ENCODE data around the gene PGLYRP1.

PGLYRP1 gene

GRCh38 chr19:46031781-46032596 lies 9.1 kb upstream of the PGLYRP1 start:
- DNase-seq: no peak

DNA sequence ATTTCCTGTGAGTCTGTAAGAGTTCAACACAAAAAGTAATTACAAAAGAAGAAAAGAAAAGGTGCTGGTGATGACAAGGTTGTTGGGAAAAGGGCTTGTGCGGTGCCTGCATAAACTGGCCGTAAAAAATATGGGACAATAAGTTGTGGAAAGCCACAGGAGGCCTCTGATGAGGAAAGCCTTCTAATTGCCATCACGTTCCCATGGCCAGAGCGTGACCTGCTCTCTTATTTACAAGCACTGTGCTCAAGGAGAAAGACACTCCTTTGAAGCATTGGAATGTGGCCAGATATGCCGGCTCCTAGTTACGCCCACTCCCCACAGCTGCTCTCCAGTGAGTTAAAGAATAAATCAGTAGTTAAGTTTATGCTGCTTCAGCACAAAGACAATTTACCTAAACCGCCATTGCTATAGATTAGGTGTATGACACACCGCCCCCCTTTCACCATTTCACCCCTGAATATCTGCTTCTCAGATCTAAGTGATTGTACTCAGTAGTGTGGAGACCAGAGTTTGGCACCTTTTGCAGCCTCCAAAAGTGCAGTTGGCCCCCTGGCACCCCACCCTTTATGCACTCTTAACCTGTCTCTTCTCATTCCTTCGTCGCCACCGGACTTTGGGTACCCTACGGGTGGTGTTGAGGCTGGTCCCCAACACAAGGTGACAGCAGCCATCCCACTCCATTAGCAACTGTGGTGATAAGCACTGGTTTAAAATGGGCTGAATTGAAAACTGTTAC lies 8.1 kb upstream of the PGLYRP1 start:
- DNase-seq: no peak

DNA sequence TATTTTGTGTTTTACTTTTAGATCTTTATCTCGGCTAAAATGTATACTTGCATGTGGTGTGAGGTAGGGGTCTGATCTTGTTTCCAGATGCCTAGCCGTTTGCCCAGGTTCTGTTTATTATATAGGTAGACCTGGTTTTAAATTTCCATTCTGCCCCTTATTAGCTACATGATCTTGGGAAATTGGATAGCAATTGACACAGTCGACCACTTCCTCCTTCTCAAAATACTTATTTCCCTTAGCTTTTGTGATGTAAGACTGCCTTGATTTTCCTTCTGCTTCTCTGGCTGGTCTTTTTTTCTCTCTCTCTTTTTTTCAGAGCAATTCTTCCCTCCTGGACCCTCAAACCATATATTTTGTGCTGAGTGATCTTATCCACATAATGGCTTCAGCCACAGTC lies 3.0 kb upstream of the PGLYRP1 start:
- no peak for DNase-seq

- DNase-seq: no peak
These were observed 492 bp upstream of the PGLYRP1 start for GRCh38 chr19:46023311-46023779.

DNA sequence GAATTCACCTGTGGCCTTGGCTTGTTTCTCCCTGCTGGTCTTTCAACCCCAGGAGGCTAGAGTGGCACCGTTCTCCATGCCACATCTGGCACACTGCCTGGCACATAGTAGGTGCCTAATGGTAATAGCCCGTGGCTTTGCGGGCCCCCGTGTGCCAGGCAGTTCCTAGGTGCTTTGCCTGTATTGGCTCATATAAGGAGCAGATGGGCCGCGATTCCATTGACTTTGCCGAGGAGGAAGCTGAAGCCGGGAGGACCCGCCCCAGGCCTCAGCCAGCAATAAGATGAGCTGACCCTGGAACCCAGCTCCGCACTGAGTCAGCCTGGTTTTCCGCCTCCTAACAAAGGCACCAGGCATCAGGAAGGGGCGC lies 807 bp downstream of the PGLYRP1 start:
- no peak for DNase-seq

GRCh38 chr19:46021531-46022041 lies 1.3 kb downstream of the PGLYRP1 start:
- DNase-seq: no peak

DNA sequence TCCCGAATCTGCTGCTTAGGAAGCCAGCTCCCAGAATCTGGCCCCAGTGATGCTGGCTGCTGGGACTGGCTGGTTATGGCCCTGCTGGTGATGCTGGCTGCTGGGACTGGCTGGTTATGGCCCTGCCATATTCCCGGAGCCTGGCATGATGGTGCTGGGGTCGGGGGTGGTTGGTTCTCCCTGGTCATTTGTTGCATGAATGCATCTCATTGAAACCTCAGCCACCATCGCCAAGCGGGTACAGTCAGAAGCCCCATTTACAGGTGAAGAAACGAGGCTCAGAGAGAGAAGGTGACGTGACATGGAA lies 2.1 kb downstream of the PGLYRP1 start:
- no peak for DNase-seq

- no peak for DNase-seq
These were observed 3.6 kb downstream of the PGLYRP1 start for GRCh38 chr19:46019270-46019669.

DNA sequence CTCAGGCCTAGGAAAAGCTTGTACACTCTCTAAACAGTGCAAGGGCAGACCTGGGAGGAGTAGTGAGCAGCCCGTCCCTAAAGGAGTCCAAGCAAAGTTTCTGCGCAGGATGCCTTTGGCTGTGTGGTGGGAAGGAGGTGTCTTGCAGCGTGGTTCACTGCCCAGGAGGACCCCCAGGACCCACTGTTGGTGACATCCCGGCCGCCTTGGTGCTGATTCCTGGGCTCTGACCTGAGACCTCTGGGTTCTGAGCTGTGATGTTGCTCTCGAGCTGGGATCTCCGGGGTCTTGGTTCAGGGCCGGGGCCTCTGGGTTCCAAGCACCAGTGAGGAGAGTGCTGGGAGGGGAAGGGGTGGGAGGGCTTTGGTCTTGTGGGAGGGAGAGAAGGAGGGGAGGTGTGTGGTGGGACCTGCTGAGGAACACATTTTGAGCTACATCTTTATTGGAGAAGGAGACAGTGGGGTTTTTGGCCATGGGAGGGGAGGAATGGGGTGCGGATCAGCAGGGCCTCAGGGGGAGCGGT lies 4.1 kb downstream of the PGLYRP1 start:
- no peak for DNase-seq

GRCh38 chr19:46017874-46018675 lies 4.8 kb downstream of the PGLYRP1 start:
- DNase-seq: no peak

- DNase-seq: no peak
These were observed 5.8 kb downstream of the PGLYRP1 start for GRCh38 chr19:46017095-46017429.

GRCh38 chr19:46016426-46017094 lies 6.3 kb downstream of the PGLYRP1 start:
- no peak for DNase-seq

DNA sequence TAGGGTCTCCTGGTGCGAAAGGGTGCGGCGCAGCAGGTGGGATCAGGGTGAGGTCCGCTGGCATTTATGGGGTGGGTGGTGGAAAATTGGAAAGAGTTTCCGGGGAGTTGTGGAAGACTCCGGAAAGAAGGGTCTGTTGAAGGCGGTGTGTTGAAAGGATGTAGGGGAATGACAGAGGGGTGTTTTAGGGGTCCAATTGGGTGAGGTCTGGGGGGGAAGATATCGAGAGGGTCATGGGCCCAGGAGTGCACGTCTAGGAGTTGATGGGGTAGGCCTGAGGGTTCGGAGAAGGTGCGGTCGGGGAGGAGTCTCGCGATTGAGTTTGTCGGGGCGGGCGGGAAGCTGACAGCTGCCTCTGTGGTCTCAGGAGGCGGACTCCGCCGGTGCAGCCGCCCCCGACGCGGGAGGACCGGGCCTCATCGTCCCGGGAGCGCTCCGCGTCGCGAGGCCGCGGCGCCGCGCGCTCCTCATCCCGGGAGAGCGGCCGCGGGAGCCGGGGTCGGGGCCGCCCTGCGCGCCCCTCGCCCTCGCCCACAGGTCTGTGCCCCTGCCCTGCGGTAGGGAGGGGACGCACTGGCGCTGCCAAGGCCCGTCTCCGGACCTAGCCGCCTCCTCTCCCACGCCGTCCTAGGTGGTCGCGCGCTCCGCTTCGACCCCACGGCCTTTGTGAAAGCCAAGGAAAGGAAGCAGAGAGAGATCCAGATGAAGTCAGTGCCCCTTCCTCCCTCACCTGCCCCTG lies 7.0 kb downstream of the PGLYRP1 start:
- no peak for DNase-seq

DNA sequence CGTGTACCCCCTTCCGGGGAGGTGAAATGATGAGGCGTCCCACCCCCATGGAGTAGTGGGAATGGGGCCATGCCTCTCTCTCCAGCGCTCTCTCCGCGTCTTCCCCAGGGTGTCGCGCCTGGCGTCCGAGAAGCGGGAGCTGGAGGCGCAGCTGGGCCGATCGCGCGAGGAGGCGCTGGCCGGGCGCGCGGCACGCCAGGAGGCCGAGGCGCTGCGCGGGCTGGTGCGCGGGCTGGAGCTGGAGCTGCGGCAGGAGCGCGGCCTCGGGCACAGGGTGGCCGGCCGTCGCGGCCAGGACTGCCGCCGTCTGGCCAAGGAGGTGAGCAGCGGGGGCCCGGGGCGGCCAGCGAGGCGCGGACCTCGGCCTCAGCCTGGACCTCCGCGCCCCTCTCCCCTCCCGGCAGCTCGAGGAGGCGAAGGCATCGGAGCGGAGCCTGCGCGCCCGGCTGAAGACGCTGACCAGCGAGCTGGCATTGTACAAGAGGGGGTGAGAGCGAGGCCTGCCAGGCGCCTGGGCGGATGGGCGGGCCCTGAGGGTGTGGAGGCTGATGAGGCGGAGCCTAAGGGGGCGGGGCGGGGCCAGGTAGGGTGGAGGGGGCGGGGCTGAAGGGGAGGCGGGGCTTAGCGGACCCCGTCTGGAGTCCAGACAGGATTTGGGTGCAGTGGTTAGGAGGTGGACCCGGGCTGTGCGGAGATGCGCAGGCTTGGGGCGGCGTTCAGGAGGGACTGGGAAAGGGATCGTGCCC lies 7.7 kb downstream of the PGLYRP1 start:
- no peak for DNase-seq

- no peak for DNase-seq
These were observed 8.3 kb downstream of the PGLYRP1 start for GRCh38 chr19:46014534-46014933.

DNA sequence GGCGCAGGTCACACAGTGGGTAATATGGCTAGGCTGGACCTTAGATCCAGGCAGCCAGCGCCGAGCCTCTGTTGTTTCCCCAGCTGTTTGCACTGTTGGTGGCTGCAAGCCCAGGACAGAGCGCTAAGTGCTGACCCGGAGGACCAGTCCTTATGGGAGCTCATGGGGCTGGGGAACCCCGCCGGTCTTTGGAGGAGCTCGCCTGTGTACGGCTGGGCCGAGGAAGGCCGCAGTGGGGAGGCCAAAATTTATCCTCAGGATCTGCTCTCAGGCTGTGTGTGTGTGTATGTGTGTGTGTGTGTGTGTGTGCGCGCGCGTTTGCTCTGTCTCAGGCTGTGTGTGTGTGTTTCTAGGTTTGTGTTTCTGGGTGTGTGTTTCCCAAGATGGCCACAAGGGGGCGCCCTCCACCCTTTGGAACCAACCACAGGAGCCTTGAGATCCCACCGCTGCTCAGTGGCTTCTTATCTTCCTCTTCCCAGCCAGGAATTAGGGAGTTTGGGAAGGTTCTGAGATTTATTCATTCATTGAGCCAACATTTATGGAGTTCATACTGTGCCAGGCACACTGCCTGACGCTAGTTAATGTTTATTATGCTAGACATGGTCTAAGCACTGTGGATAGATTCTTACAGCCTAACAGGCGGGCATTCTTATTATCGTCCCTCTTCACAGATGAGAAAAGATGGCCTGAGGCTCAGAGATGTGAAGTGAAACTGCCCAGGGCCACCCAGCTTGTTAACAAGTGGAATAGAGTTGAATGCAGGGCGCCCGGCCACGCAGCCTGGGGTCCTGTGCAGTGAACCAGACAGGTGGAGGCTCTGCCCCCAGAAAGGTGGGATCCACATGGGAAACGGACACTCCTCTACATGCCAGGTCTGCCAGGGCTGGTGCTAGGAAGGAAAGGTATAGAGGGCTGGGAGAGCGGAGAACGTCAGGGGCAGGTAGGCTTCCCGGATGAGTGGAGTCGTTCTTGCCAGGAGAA lies 13.0 kb downstream of the PGLYRP1 start:
- no peak for DNase-seq

DNA sequence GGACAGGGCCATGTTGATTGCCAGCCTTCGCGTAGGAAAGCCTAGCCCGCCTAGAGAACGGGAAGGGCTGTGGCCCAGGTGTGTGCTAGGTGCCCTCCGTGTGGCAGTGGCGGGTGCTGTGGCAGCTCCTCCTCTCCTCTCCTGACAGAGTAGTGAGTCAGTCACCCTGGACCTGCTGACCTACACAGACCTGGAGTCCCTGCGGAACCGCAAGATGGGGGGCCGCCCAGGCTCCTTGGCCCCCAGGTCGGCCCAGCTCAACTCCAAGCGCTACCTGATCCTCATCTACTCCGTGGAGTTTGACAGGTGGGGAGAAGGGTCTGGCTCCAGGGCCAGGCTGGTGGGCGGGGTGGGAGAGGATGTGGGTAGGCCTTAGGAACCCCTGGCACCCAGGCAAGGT lies 16.4 kb downstream of the PGLYRP1 start:
- no peak for DNase-seq

GRCh38 chr19:46002678-46003275 lies 20.1 kb downstream of the PGLYRP1 start:
- no peak for DNase-seq

DNA sequence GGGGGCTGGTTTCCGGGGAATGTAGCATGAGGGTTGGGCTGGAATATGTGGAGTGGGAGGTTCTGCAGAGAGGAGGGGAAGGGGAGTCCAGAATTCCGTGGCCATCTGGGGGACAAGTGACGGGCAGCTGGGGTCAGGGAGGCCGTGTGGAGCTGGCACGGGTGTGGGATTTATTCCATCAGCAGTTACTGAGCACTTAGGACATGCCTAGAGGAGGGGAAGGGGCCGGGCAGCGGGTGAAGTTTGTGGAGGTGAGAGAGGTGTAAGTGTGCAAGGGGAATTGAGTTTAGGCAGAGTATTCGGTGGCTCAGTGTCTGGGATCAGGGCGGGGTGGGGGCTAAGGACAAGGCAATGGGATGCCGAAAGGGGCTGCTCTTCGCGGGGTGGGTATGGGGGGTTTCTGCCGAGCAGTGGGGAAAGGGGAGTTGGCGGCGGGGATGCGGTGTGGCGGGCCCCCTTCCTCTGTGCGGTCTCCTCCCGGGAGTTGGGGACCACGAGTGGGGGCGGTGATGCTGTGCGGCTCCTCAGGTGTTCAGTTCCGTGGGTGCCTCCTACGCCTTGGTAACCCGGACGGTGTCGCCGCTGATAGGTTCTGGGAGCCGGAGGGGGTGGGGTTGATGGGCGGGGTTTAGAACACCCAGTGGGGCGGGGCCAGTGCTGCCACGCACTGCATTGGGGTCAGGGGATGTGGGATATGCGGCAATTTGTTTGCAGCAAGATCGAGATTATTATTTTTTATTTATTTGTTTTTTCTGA lies 22.2 kb downstream of the PGLYRP1 start:
- no peak for DNase-seq

Measured in cortex of kidney (tissue), 1 donor.